Stimulated activated CD4-positive, alpha-beta T cell treated with anti-CD3 and anti-CD28 coated beads, Interleukin-2, amount 100 ng/mL, for 4 hours (primary cell): Measurements from ENCODE around the gene CDK5RAP3.
"Not testable (repeated sequence)": the region's sequence is repeated elsewhere in the genome, so short reads cannot be mapped to it uniquely, and the experiment has no call there.

Experiments used
- DNase-seq: peaks from one replicate; pipeline ENCODE4 v3.0.0-alpha.2; 2020; ENCODE audit warnings: low read depth

Gene CDK5RAP3

DNA sequence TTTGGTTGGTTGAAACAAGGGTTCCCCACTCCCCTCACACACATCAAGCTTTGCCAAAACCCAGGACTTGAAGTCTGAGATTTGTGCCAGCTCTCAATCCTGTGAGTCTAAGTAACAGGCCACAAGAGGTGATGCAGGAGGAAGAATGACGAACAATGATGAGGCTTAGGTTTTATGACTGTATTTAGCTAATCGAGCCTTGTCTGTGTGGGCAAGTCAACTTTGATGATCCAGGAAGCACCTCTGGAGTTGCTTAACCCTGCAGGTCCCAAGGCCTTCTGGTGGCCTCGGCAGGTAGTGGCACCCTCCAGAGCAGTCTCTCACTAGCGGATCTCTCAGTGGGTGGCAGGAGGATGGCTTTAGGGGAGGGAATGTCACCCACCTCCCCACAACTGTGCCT is 28.7 kb downstream of the CDK5RAP3 start:
- no peak for DNase-seq

DNA sequence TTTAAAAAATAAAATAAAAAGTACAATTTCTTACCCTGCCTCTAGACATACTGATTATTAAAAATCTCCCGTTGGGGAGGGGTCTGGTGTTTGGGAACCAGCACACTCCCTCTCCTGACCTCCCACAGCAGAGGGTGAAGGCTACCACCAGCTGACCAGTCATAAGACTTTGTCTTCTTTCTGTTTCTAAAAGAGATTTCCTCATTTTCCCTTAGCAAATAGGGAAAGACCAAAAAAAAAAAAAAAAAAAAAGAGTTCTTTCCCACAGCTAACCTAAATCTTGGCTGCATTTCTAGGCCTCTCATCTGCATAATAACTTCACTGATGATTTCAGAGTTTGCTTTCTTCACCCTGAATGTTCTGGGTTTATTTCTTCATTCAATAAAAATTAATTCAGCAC is 30.3 kb downstream of the CDK5RAP3 start:
- DNase-seq = no peak

- not testable (repeated sequence) for DNase-seq
Observed at GRCh38 chr17:48001657-48002056, 30.7 kb downstream of the CDK5RAP3 start.

- no peak for DNase-seq
Observed at GRCh38 chr17:48002266-48002915, 31.5 kb downstream of the CDK5RAP3 start.

DNA sequence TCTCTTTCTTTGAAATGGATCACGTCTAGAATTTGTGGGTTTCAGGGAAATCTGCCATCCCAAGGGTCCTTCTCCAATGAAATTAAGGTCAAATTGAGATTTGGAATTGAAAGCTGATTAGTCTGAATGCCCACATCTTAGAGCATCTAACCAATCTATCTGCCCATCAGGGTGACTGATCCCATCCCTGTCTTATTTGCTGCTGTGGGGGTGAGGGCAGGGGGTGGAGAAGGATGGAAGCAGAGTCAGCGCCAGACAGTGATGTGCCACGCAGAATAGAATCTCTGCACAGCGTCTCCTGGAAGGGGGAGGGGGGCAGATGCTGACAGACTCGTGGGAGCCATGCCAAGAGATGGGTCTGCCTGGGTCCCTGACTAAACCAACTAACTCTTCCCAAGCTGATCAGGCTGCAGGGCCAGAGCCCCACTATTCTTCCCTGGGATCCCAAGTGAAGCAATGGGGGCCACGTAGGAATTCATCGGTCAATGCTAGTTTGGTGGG is 32.1 kb downstream of the CDK5RAP3 start:
- no peak for DNase-seq

- no peak for DNase-seq
Observed at GRCh38 chr17:48003417-48004151, 32.7 kb downstream of the CDK5RAP3 start.

DNA sequence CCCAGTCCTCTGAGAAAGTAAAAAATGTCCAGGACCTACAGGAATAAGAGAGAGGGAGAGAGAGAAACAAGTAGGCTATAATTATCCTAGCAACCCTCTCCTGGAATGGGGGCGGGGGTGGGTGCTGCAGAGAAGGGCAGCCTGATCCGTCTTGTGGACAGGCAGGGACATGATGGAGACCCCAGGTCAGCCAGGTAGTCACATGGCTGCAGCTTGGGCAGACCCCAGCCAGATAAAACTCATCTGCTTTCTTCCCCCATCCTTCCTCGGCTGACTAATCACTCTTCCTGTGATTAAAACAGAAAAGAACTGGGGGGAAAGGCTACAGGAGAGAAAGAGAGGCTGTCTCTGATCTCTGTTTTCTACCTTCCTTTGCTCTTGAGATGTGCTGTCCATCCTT is 34.1 kb downstream of the CDK5RAP3 start:
- no peak for DNase-seq

DNA sequence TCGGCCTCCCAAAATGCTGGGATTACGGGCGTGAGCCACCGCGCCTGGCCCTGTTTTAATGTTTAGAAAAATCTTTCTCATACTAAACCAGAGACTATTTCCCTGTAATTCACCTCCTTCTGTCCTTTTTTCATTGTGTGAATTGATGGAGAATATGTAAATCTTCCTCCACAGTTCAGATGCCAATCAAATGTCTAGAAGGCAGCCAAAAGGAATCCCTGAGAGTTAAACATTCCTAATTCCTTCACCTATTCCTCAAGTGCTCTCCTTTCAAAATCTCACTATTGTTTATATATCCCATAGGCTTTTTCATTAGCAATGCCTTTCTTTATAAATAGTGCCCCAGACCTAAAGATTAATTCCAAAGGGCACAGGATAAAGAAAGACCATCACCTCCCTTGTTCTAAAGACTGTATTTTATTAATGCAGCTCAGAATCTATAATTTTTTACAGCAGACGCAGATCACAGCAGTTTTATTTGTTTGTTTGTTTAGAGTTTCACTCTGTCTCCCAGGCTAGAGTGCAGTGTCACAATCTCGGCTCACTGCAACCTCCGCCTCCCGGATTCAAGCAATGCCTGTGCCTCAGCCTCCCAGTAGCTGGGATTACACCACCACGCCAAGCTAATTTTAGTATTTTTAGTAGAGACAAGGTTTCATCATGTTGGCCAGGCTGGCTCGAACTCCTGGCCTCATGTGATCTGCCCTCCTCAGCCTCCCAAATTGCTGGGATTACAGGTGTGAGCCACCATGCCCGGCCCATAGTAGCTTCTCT is 36.2 kb downstream of the CDK5RAP3 start:
- DNase-seq = no peak

GRCh38 chr17:48010193-48010592 is 39.3 kb downstream of the CDK5RAP3 start:
- DNase-seq = no peak

- peak; percentile 15 for DNase-seq
Observed at GRCh38 chr17:48011405-48012150, 40.7 kb downstream of the CDK5RAP3 start.

GRCh38 chr17:48012151-48012520 is 41.2 kb downstream of the CDK5RAP3 start:
- peak; percentile 46 for DNase-seq

- DNase-seq = no peak
Observed at GRCh38 chr17:48012654-48013053, 41.7 kb downstream of the CDK5RAP3 start.

DNA sequence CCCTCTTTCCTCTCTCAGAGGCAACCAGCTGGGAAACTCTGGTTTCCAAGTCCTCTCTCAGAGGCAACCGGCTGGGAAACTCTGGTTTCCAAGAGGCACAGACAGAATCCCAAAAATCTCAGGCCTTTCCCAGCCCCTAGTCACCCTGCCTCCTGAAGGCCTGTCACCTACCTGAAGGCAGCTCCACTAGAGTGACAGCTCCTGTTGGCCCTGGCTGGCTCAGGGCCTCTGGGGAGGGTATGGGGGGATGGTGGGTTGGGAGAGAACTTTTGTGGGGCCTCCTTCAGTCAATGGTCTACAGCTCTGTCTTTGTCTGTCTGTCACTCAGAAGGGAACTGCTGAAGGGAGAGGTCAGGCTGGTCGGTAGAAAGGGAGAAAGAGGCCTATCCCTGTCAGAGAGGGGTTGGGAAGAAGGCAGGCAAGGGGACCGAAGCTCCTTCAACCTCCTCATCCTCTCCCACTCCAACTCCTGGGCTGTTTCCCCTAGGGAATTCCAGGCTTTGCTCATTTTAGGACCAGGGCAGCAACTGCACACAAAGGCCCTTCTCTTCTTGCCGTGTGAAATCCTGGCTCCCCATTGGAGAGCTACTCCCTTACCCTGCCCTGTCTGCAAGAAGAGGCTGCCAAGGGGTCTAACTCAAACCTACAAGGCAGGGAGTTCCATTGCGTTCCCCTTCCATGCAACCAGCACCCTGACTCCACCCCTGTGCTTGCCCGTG is 43.1 kb downstream of the CDK5RAP3 start:
- DNase-seq = no peak

DNA sequence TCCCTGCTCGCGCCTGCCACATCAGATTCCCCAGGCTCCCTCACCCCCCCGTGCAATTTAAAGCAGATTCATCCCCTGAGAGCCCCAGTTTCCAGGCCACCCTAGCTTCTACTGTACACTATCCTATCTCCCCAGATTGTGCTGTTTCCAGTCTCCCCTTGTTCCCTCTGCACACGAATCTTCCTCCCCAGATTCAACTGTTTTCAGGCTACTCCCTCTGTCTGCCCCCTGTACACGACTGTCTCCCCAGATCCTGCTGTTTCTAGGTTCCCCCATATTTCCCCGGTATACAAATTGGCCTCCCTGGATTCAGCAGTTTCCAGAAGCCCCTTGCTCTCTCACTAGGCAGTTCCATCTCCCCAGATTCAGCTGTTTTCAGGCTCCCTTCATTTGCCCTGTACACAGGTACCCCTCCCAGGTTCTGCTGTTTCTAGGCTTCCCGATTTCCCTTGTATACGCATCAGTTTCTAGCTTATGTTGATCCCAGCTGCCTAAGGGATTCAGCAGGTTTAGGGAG is 43.7 kb downstream of the CDK5RAP3 start:
- DNase-seq = no peak

DNA sequence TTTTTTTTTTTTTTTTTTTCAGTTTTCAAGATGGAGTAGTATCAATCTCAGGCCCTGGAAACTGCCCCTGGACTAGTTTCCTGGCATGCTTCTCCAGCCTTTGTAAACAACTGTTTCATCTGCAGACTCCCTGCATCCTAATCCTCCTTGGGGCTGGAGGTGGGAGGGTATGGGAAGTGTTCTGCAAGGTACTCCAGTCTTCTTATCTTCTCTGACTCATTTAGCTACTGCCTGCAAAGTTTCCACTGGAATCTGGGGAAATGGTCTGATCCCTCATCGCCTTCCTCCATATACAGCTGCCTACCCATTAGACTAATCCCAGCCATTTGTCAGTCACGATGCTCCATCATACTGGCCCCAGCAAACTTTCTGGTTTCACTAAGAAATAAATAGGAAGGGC is 45.2 kb downstream of the CDK5RAP3 start:
- DNase-seq = no peak

- DNase-seq = not testable (repeated sequence)
Observed at GRCh38 chr17:48017817-48018158, 46.9 kb downstream of the CDK5RAP3 start.

DNA sequence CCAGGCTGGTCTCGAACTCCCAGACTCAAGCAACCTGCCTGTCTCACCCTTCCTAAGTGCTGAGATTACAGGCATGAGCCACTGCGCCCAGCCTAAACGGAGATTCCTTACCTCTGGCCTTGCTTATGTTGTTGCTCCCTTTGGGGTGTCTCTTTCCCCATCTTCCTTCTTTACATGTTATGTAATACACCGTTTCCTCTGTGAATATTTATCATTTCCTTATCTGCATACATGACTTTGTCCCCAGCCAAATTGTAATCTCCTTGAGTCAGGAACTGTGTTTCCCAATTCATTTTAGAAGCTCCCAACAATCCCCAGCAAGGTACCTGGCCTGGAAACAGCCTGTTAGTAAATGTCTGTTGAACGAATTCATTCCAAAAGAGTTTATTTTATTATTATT is 51.0 kb downstream of the CDK5RAP3 start:
- no peak for DNase-seq

DNA sequence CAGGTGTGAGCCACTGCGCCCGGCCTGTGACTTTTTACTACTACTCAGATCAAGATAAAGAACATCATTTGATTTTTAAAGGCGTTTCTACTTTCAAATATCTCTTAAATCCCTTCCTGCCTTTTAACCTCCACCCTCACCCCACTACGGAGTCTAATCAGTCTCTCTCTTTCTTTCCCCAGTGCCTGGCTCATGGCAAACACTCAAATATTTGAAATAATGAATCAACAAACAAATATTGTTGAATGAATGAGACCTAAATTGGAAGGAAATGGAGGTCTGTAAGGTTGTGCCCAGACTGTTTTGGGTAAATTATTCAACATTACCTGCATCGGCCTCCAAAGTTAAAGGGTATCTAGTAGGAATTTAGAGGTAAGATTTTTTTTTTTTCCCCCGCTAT is 52.0 kb downstream of the CDK5RAP3 start:
- DNase-seq = no peak

DNA sequence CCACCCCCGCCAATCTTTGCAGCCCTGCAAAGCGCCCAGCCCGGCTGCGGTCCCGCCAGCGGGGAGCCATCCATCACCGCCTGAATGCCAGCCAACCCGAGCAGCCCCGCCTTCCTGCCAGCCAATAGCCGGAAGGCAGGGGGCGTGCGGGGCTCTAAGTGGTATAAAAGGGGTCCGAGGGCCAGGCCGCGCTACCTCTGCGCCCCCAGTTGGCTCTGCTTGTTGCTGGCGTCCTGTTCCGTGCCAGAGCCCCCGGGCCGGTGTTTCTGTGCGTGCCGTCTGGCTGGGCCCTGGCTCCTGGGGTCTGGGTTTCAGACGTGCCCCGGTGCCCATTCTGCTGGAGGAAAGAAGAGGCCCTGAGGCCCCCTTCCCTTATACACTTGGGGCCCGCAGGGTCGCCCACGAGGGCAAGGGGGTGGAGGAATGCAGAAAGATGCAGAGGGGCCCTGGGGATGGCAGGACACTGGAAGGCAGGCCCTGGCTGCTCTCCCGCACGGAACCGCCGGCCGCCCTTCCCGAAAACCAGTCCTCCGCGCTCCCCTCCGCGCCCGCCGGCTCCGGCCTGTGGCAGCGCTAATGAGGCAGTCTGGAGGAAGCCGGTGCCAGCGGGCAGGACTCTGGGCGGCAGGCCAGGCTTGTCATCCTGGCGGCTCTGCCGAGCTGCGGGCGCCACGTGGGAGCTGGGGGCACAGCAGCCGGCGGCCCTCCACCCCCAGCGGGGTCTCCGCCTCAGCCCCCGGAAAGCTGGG is 52.7 kb downstream of the CDK5RAP3 start:
- DNase-seq = no peak

DNA sequence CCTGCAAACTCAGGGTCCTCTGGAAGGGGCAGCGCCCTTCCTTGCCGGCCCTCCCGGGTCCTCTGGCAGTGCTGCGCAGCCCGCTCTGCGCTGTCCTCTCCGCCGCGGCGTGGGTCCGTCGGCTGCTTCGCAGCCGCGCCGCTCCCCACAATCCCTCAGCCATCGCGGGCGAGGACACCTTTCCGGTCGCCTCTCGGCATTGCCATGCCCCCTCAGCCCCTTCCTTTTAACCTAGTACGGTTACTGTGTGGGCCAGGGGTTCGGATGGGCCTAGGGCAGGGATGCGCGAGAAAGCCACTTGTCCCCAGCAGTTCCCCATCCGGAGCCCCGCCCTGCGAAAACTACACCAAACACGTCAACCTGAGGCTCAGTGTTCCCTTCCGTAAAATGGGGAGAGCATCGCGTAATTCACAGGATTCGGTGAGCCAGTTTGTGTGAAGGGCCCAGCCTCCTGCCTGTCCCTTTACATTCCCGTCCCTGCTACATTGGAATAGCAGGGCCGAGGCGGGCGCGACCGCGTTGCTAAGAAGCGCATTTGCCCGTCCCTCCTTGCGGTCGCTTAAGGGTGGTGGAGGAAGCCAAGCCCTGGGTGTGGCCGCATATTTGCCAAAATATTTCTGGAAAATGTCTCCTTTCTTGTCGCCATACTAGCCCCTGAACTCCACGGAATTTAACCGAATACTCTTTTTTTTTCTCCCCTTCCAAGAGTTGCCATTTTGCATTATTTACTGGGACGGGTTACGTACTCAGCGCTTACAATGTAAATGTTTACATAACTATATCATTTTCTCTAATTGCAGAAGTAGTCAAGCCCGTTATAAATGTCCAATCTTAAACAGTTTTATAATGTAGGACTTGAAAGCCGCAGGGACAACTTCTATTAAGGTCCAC is 53.5 kb downstream of the CDK5RAP3 start:
- DNase-seq = no peak
